K562 (cell line): ENCODE measurements around the gene TCOF1. TPM values are rescaled to one million over a fixed set of nuclear protein-coding genes. Genes with fewer than 3 reads are reported as not detected.
A peak's percentile ranks its signal among the peaks of the same experiment; 100 is the strongest.

Experiments
- ATAC-seq: fragments of 200-7000 bp; cut with Tn5 transposase; 3 replicates; pipeline ENCODE4 v1.9.1; 2020; ENCODE audit warnings: moderate library complexity
- BruUV-seq: library from RNA; stranded (reverse); fragments of 400-500 nt; replicated peaks from 2 replicates; lab custom pipeline; 2021; lab: Mats Ljungman, UMichigan
- CTCF ChIA-PET: fragments of 300-600 bp; formaldehyde crosslinking; extraction: SDS; loops from one replicate; lab custom pipeline; 2021; ENCODE audit warnings: low intra/inter-chr PET ratio; lab: Yijun Ruan, JAX
- POLR2A ChIA-PET: fragments of 300-600, 350-650 bp; sonication (Branson Sonifier 250); formaldehyde crosslinking; extraction: SDS; loops from one replicate; lab custom pipeline; 2021; ENCODE audit warnings: antibody characterized with exemption, inconsistent platforms; lab: Yijun Ruan, JAX
- DNase-seq, 4 experiments: peaks; one replicate each; pipeline versions ENCODE4 v3.0.0 to v3.0.0-alpha.2; 2011 to 2018; ENCODE audit warnings: low spot score in 3 of 4, mixed read lengths in 3 of 4; ENCODE audit errors: extremely low read depth in 1 of 4
- FAIRE-seq: peaks from 2 replicates; lab custom pipeline; 2011; peaks lifted over from hg19 to GRCh38; lab: Jason Lieb, UNC
- H2AFZ ChIP-seq: 2 replicates; pipeline ENCODE4 v1.6.0; 2011; ENCODE audit warnings: low read depth, low read length, control low read depth, inconsistent platforms
- H3K27ac ChIP-seq: fragments of 200-600 bp; 3 replicates; pipeline ENCODE4 v1.8.0; 2011; ENCODE audit warnings: low read depth, mild to moderate bottlenecking, control low read depth, inconsistent platforms, low read length, moderate library complexity, mixed read lengths; ENCODE audit errors: extremely low read depth
- H3K27me3 ChIP-seq, 2 experiments: fragments of 300-600 bp in 1 of 2; 2 replicates in 1 of 2; 3 replicates in 1 of 2; pipeline versions ENCODE4 v1.6.0 to v1.8.0; 2011; ENCODE audit warnings: inconsistent platforms in 2 of 2, low read length in 2 of 2, mild to moderate bottlenecking in 1 of 2, mixed read lengths in 1 of 2, moderate library complexity in 1 of 2; ENCODE audit not compliant: control insufficient read depth in 2 of 2, insufficient read depth in 2 of 2
- H3K36me3 ChIP-seq: fragments of 300-600 bp; 3 replicates; pipeline ENCODE4 v1.8.0; 2011; ENCODE audit warnings: mild to moderate bottlenecking, low read length, inconsistent platforms; ENCODE audit not compliant: control insufficient read depth, insufficient read depth
- H3K4me1 ChIP-seq, 2 experiments: fragments of 200-600 bp in 1 of 2; replicated peaks in 1 of 2; 2 replicates in 1 of 2; 3 replicates in 1 of 2; pipeline versions ENCODE4 v1.5.1 to v1.8.0; 2011; ENCODE audit warnings: inconsistent platforms in 2 of 2, low read length in 2 of 2, mild to moderate bottlenecking in 1 of 2, mixed read lengths in 1 of 2, moderate library complexity in 1 of 2; ENCODE audit not compliant: control insufficient read depth in 2 of 2, insufficient read depth in 2 of 2
- H3K4me2 ChIP-seq: 2 replicates; pipeline ENCODE4 v1.6.1; 2011; ENCODE audit warnings: low read length, control low read depth, inconsistent platforms, mixed read lengths; ENCODE audit not compliant: insufficient read depth
- H3K4me3 ChIP-seq: fragments of 200-600 bp; sonication (generic), shearing (Covaris generic); 2 replicates; pipeline ENCODE4 v1.5.1; 2016; ENCODE audit warnings: control low read depth, inconsistent platforms
- H3K79me2 ChIP-seq: fragments of 200-600 bp; 3 replicates; pipeline ENCODE4 v1.8.0; 2011; ENCODE audit warnings: low read length, inconsistent platforms; ENCODE audit not compliant: control insufficient read depth, insufficient read depth
- H3K9ac ChIP-seq, 2 experiments: 2 replicates each; pipeline versions ENCODE4 v1.6.0 to v1.6.1; 2011; ENCODE audit warnings: low read depth in 2 of 2, low read length in 2 of 2, control low read depth in 1 of 2, inconsistent platforms in 1 of 2, mild to moderate bottlenecking in 1 of 2, mixed read lengths in 1 of 2; ENCODE audit not compliant: insufficient read depth in 1 of 2
- H3K9me1 ChIP-seq: one replicate; pipeline ENCODE4 v1.6.0; 2011; ENCODE audit warnings: inconsistent platforms, mild to moderate bottlenecking, low read length, moderate library complexity; ENCODE audit not compliant: control insufficient read depth, insufficient read depth
- H3K9me3 ChIP-seq: replicated peaks from 2 replicates; pipeline ENCODE4 v1.5.1; 2011; ENCODE audit warnings: low read depth, low read length, inconsistent platforms; ENCODE audit not compliant: control insufficient read depth, insufficient read depth
- H4K20me1 ChIP-seq: replicated peaks from 2 replicates; pipeline ENCODE4 v1.6.1; 2011; ENCODE audit warnings: low read length, inconsistent platforms, mixed read lengths; ENCODE audit not compliant: control insufficient read depth, insufficient read depth
- GTF2B ChIP-seq: IDR thresholded peaks from 2 replicates; pipeline ENCODE4 v1.6.1; 2011; ENCODE audit not compliant: insufficient read length; ENCODE audit errors: extremely low read depth
- HBP1 ChIP-seq: fragments of 450-650 bp; formaldehyde crosslinking; IDR thresholded peaks from 2 replicates; pipeline ENCODE4 v1.4.0; 2022; ENCODE audit warnings: missing genetic modification characterization
- MAFF ChIP-seq: IDR thresholded peaks from 2 replicates; pipeline ENCODE4 v1.6.1; 2012; ENCODE audit warnings: low read length, improper control_type of control experiment
- NFYB ChIP-seq: IDR thresholded peaks from 2 replicates; pipeline ENCODE4 v1.6.1; 2011; ENCODE audit warnings: mild to moderate bottlenecking, moderate library complexity; ENCODE audit not compliant: insufficient read length; ENCODE audit errors: extremely low read depth
- STAG1 ChIP-seq: sonication (generic); formaldehyde crosslinking; IDR thresholded peaks from 2 replicates; pipeline ENCODE4 v1.5.0; 2020; ENCODE audit warnings: missing genetic modification reagents, borderline replicate concordance
- WGBS: fragments of 100-300 bp; shearing (Covaris generic); methylation state at CpG from one replicate; pipeline ENCODE4 v1.1.6; 2016; ENCODE audit warnings: low coverage, mixed read lengths; ENCODE audit not compliant: insufficient coverage; ENCODE audit errors: missing lambda C conversion rate; 5-methylcytosine and 5-hydroxymethylcytosine counted together
- in situ Hi-C: fragments of 300-500 bp; cut with MboI; formaldehyde crosslinking; loops from 4 replicates; pipeline ENCODE4 v1.15.0; 2018; ENCODE audit warnings: inconsistent platforms, mixed read lengths
- intact Hi-C: fragments of 100-400 bp; cut with micrococcal nuclease; formaldehyde crosslinking; loops from 2 replicates; pipeline ENCODE4 v1.14.2; 2022
- polyA plus RNA-seq, 8 experiments: library from polyadenylated mRNA; depleted of rRNA in 4 of 8; stranded (reverse) in 5 of 8; unstranded in 3 of 8; fragments of >200 nt; fragmentation: Nextera tagmentation in 2 of 8; fragmentation: Illumina TruSeq in 1 of 8; extraction: Ambion mirVana in 2 of 8; extraction: Trizol in 1 of 8; gene quantifications; 2 replicates each; pipeline versions ENCODE4 v1.2.1 to v1.2.3, GENCODE V29; 2011 to 2014; ENCODE audit warnings: inconsistent platforms in 1 of 8, missing spikeins in 1 of 8
- total RNA-seq, 7 experiments: library from RNA; depleted of rRNA in 6 of 7; stranded (reverse); fragments of >200 nt in 6 of 7; fragmentation: Illumina TruSeq in 2 of 7; extraction: Trizol in 2 of 7; gene quantifications; 2 replicates each; pipeline versions ENCODE4 v1.2.1 to v1.2.3, GENCODE V29; 2011 to 2021; ENCODE audit warnings: low replicate concordance in 1 of 7
- TF ChIP-seq, protein P1 (sequence below): sonication (generic); formaldehyde crosslinking; IDR thresholded peaks from 2 replicates; pipeline ENCODE4 v1.8.0; 2022; ENCODE audit warnings: missing genetic modification reagents, mild to moderate bottlenecking, moderate library complexity, borderline replicate concordance
- TF ChIP-seq, protein P2 (sequence below): sonication (generic); formaldehyde crosslinking; IDR thresholded peaks from 2 replicates; pipeline ENCODE4 v1.8.1; 2023; ENCODE audit warnings: mild to moderate bottlenecking, missing genetic modification reagents
- TF ChIP-seq, protein P3 (sequence below): sonication (generic); formaldehyde crosslinking; IDR thresholded peaks from 2 replicates; pipeline ENCODE4 v1.8.0; 2023; ENCODE audit warnings: missing genetic modification reagents, mild to moderate bottlenecking, borderline replicate concordance

TCOF1 gene
- total and polyA plus RNA-seq, 9 of the 15 experiments (the other 6 are each of a cell fraction or from before 2014, with no cell fraction given) = 9.8 to 134 (median 61.7) TPM

DNA sequence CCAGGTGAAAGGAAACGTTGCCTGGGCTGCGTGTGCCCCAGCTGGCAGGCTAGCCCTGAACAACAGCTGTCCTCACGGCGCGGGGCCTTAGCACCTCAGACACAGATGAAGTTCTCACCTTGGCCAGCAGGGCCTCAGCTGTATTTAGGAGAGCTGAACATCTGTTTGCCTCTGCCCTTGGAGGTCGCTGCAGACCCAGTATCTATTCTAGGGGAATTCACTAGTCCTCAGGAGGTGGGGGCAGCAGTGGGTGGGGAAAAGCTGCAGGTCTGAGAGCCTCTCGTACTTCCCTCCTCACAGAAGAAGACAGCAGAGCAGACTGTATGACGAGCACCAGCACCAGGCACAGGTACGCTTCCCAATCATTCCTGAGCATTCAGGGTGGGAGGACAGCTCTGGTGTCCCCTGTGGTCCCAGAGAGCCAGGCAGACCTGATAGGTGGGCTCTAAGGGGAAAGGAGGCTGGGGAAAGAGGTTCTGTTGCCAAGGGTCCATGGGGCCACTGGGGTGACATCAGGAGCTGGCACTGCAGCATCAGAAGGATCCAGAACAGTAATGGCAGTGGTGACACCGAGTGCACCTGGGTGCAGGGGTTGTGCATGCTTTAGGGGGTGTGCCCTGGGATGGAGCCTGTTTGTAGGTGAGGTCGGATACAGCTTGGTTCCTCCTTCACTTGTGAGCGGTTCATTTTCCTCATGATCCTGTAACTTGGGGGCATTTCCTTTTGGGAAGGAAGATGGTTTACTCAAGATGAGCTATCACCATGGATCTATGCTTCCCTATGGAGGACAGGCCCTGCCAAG, 41.4 kb downstream of the TCOF1 start:
- peak overlapping the region in 1 of 2 experiments; percentile 74; a peak in 2 of 4 replicates for H3K9ac ChIP-seq
- FAIRE-seq (no peak), DNase-seq (peak in 2 of 4 experiments; percentile 33 to 53), ATAC-seq (peak; percentile 71)
- BruUV-seq = no TSS peak
- no peaks in the 10 kb centered on the region for H3K27me3 ChIP-seq
- no peak overlapping the region for H3K4me2 ChIP-seq
- no peaks in the 10 kb centered on the region for H3K79me2 ChIP-seq
- POLR2A ChIA-PET = interaction anchor here (0.7 to 2.2 kb wide), 8 partner anchors 9 to 50 kb away, joined by 3 to 7 read pairs (median 3); partner anchors contain the start of gene RPS14
- no peak overlapping the region for H3K4me3 ChIP-seq
- H3K9me3 ChIP-seq = no peaks in the 10 kb centered on the region
- in situ Hi-C loops = no loop called here
- WGBS = 79% methylated on average over 10 of the region's 12 CpGs
- peaks cover 8% of the 10 kb centered on the region for H3K9me1 ChIP-seq
- peaks cover 5 to 10% of the 10 kb centered on the region in 2 experiments; a peak in 2 of 5 replicates for H3K4me1 ChIP-seq
- CTCF ChIA-PET = no interaction called here
- intact Hi-C loops = loop anchor here (2.0 kb wide), 1 partner anchor 38 kb away; no protein-coding TSS in a partner anchor
- H3K27ac ChIP-seq = no peak overlapping the region
- H2AFZ ChIP-seq = no peak overlapping the region
- peaks cover 4% of the 10 kb centered on the region for H4K20me1 ChIP-seq
- peaks cover 81% of the 10 kb centered on the region for H3K36me3 ChIP-seq
- TF ChIP-seq, protein P1, sequence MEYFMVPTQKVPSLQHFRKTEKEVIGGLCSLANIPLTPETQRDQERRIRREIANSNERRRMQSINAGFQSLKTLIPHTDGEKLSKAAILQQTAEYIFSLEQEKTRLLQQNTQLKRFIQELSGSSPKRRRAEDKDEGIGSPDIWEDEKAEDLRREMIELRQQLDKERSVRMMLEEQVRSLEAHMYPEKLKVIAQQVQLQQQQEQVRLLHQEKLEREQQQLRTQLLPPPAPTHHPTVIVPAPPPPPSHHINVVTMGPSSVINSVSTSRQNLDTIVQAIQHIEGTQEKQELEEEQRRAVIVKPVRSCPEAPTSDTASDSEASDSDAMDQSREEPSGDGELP (CRISPR knock-in tag) = peak; percentile 69
- no peak for TF ChIP-seq NFYB
- no peak for TF ChIP-seq GTF2B
- TF ChIP-seq, protein P2, sequence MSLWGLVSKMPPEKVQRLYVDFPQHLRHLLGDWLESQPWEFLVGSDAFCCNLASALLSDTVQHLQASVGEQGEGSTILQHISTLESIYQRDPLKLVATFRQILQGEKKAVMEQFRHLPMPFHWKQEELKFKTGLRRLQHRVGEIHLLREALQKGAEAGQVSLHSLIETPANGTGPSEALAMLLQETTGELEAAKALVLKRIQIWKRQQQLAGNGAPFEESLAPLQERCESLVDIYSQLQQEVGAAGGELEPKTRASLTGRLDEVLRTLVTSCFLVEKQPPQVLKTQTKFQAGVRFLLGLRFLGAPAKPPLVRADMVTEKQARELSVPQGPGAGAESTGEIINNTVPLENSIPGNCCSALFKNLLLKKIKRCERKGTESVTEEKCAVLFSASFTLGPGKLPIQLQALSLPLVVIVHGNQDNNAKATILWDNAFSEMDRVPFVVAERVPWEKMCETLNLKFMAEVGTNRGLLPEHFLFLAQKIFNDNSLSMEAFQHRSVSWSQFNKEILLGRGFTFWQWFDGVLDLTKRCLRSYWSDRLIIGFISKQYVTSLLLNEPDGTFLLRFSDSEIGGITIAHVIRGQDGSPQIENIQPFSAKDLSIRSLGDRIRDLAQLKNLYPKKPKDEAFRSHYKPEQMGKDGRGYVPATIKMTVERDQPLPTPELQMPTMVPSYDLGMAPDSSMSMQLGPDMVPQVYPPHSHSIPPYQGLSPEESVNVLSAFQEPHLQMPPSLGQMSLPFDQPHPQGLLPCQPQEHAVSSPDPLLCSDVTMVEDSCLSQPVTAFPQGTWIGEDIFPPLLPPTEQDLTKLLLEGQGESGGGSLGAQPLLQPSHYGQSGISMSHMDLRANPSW (CRISPR knock-in tag) = no peak
- no peak for TF ChIP-seq HBP1 (CRISPR knock-in tag)
- no peak for TF ChIP-seq STAG1 (CRISPR knock-in tag)
- TF ChIP-seq, protein P3, sequence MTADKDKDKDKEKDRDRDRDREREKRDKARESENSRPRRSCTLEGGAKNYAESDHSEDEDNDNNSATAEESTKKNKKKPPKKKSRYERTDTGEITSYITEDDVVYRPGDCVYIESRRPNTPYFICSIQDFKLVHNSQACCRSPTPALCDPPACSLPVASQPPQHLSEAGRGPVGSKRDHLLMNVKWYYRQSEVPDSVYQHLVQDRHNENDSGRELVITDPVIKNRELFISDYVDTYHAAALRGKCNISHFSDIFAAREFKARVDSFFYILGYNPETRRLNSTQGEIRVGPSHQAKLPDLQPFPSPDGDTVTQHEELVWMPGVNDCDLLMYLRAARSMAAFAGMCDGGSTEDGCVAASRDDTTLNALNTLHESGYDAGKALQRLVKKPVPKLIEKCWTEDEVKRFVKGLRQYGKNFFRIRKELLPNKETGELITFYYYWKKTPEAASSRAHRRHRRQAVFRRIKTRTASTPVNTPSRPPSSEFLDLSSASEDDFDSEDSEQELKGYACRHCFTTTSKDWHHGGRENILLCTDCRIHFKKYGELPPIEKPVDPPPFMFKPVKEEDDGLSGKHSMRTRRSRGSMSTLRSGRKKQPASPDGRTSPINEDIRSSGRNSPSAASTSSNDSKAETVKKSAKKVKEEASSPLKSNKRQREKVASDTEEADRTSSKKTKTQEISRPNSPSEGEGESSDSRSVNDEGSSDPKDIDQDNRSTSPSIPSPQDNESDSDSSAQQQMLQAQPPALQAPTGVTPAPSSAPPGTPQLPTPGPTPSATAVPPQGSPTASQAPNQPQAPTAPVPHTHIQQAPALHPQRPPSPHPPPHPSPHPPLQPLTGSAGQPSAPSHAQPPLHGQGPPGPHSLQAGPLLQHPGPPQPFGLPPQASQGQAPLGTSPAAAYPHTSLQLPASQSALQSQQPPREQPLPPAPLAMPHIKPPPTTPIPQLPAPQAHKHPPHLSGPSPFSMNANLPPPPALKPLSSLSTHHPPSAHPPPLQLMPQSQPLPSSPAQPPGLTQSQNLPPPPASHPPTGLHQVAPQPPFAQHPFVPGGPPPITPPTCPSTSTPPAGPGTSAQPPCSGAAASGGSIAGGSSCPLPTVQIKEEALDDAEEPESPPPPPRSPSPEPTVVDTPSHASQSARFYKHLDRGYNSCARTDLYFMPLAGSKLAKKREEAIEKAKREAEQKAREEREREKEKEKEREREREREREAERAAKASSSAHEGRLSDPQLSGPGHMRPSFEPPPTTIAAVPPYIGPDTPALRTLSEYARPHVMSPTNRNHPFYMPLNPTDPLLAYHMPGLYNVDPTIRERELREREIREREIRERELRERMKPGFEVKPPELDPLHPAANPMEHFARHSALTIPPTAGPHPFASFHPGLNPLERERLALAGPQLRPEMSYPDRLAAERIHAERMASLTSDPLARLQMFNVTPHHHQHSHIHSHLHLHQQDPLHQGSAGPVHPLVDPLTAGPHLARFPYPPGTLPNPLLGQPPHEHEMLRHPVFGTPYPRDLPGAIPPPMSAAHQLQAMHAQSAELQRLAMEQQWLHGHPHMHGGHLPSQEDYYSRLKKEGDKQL (CRISPR knock-in tag) = no peak
- TF ChIP-seq MAFF = no peak
